Glutamatergic neuron (in vitro differentiated cells): Measurements from ENCODE around the gene ULK4. TPM values are rescaled to one million over a fixed set of nuclear protein-coding genes. Genes with fewer than 3 reads are reported as not detected.

Experiments used
- DNase-seq: peaks from one replicate; pipeline ENCODE4 v3.0.0; 2022
- H3K27ac Mint-ChIP-seq: one replicate; pipeline ENCODE4 v1.8.0; 2020; ENCODE audit warnings: mild to moderate bottlenecking, mixed read lengths, inconsistent platforms; ENCODE audit not compliant: unreplicated experiment
- H3K27me3 Mint-ChIP-seq: one replicate; pipeline ENCODE4 v1.8.0; 2020; ENCODE audit warnings: mild to moderate bottlenecking, moderate library complexity, mixed read lengths, inconsistent platforms; ENCODE audit not compliant: unreplicated experiment
- H3K36me3 Mint-ChIP-seq: one replicate; pipeline ENCODE4 v1.8.0; 2020; ENCODE audit warnings: mild to moderate bottlenecking, mixed read lengths, inconsistent platforms; ENCODE audit not compliant: unreplicated experiment
- H3K4me1 Mint-ChIP-seq: one replicate; pipeline ENCODE4 v1.8.0; 2020; ENCODE audit warnings: mild to moderate bottlenecking, low read depth, mixed read lengths, inconsistent platforms; ENCODE audit not compliant: unreplicated experiment
- H3K4me3 Mint-ChIP-seq: one replicate; pipeline ENCODE4 v1.8.0; 2020; ENCODE audit warnings: mild to moderate bottlenecking, mixed read lengths, inconsistent platforms; ENCODE audit not compliant: unreplicated experiment
- H3K9me3 Mint-ChIP-seq: one replicate; pipeline ENCODE4 v1.8.0; 2020; ENCODE audit warnings: mild to moderate bottlenecking, moderate library complexity, mixed read lengths, inconsistent platforms; ENCODE audit not compliant: unreplicated experiment
- total RNA-seq: library from RNA; stranded (reverse); fragmentation: NEBNext Ultra II Directional; extraction: Animal tissue kit (Norgen Biotek cat#: 25700); gene quantifications from one replicate; pipeline ENCODE4 v1.2.1, GENCODE V29; 2021; ENCODE audit not compliant: unreplicated experiment
- TF ChIP-seq, protein P1 (sequence below): fragments of 200-600 bp; sonication (generic); IDR thresholded peaks from one replicate; pipeline ENCODE4 v1.5.0; 2021; ENCODE audit not compliant: partially characterized antibody, unreplicated experiment

Gene ULK4
- total RNA-seq, 1 donor from 2014 or later = 9.7 TPM

DNA sequence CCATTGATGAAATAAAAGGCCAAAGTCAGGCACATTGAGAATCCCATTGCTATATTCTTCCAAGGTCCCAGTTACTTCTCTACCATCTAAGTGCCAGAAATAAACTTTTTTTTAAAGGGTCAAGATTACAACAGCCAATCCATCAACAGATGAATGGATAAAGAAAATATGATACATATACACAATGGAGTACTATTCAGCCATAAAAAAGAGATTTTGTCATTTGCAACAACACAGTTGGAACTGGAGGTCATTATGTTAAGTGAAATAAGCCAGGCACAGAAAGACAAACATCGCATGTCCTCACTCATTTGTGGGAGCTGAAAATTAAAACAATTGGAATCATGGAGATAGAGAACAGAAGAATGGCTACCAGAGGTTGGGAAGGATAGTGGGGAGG is 25.5 kb downstream of the ULK4 start:
- Mint-ChIP-seq H3K4me1 (no peaks in the 10 kb centered on the region), H3K27ac (no peak overlapping the region), H3K27me3 (no peaks in the 10 kb centered on the region), H3K9me3 (no peaks in the 10 kb centered on the region), H3K4me3 (no peak overlapping the region), H3K36me3 (no peaks in the 10 kb centered on the region)
- DNase-seq = no peak
- TF ChIP-seq, protein P1, sequence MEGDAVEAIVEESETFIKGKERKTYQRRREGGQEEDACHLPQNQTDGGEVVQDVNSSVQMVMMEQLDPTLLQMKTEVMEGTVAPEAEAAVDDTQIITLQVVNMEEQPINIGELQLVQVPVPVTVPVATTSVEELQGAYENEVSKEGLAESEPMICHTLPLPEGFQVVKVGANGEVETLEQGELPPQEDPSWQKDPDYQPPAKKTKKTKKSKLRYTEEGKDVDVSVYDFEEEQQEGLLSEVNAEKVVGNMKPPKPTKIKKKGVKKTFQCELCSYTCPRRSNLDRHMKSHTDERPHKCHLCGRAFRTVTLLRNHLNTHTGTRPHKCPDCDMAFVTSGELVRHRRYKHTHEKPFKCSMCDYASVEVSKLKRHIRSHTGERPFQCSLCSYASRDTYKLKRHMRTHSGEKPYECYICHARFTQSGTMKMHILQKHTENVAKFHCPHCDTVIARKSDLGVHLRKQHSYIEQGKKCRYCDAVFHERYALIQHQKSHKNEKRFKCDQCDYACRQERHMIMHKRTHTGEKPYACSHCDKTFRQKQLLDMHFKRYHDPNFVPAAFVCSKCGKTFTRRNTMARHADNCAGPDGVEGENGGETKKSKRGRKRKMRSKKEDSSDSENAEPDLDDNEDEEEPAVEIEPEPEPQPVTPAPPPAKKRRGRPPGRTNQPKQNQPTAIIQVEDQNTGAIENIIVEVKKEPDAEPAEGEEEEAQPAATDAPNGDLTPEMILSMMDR = no peak

DNA sequence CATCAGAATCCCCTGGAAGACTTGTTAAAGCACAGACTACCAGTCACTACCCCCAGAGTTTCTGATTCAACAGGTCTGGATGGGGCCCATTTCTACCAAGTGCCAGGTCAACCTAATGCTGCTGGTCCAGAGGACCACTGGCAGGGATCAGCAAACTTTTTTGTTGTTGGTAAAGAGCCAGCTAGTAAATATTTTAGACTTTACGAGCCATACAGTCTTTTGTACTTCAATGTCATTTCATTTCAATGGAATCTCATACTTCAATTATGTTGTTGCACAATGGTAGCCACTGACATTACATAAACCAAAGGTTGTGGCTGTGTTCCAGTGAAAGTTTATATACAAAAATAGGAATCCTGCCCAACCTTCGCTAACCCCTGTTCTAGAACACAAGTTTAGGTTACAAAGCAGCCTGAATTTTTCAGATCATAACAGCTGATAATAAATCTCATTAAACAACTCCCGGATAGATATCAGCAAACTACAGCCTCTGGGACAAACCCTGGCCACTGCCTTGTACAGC is 28.7 kb downstream of the ULK4 start:
- H3K36me3 Mint-ChIP-seq = peaks cover 19% of the 10 kb centered on the region
- H3K27me3 Mint-ChIP-seq = no peaks in the 10 kb centered on the region
- no peaks in the 10 kb centered on the region for H3K9me3 Mint-ChIP-seq
- H3K4me3 Mint-ChIP-seq = no peak overlapping the region
- H3K27ac Mint-ChIP-seq = no peak overlapping the region
- H3K4me1 Mint-ChIP-seq = no peaks in the 10 kb centered on the region
- TF ChIP-seq, protein P1 = no peak
- no peak for DNase-seq

DNA sequence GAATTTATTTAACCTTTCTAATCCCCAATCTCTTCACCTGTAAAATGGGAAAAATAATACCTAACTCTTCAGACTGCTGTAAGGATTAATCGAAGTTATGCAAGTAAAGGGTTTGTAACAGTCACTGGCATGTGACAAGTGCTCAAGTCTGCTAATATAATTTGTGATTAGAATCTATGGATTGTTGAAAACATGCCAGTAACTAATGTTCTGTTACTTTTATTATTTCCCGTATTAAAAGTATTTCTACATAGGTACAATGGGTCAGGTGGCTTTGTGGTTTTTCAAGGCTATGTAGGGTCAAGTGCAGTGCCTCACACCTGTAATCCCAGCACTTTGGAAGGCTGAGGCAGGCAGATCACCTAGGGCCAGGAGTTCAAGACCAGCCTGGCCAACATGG is 29.4 kb downstream of the ULK4 start:
- no peaks in the 10 kb centered on the region for H3K4me1 Mint-ChIP-seq
- H3K27ac Mint-ChIP-seq = no peak overlapping the region
- DNase-seq = no peak
- H3K4me3 Mint-ChIP-seq = no peak overlapping the region
- H3K27me3 Mint-ChIP-seq = no peaks in the 10 kb centered on the region
- TF ChIP-seq, protein P1 = no peak
- H3K36me3 Mint-ChIP-seq = peaks cover 22% of the 10 kb centered on the region
- H3K9me3 Mint-ChIP-seq = no peaks in the 10 kb centered on the region

GRCh38 chr3:41920406-41920965 is 41.4 kb downstream of the ULK4 start:
- no peaks in the 10 kb centered on the region for H3K4me1 Mint-ChIP-seq
- H3K9me3 Mint-ChIP-seq = no peaks in the 10 kb centered on the region
- H3K36me3 Mint-ChIP-seq = no peaks in the 10 kb centered on the region
- no peak for DNase-seq
- TF ChIP-seq, protein P1 = no peak
- H3K4me3 Mint-ChIP-seq = no peak overlapping the region
- H3K27me3 Mint-ChIP-seq = peaks cover 4% of the 10 kb centered on the region
- H3K27ac Mint-ChIP-seq = no peak overlapping the region

DNA sequence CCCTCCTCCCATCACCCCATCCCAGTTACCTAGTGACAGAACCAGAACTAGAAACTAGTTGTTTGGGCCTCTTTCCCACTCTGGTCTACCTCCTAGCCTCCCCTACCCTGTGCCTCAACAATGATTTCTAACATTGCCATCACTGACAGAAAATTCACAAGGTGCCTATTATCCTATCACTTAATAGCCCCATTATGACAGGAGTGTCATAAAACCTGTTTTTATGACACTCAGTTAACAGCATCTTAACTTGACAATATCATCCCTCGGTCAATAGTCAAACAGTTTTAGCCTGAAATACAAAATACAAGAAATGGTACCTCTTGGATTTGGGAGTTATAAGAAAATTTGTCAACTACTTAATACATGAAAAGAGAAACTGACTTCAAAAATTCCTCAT is 46.5 kb downstream of the ULK4 start:
- no peaks in the 10 kb centered on the region for H3K4me1 Mint-ChIP-seq
- DNase-seq = no peak
- TF ChIP-seq, protein P1 = no peak
- H3K27me3 Mint-ChIP-seq = no peaks in the 10 kb centered on the region
- H3K9me3 Mint-ChIP-seq = no peaks in the 10 kb centered on the region
- H3K27ac Mint-ChIP-seq = no peak overlapping the region
- no peaks in the 10 kb centered on the region for H3K36me3 Mint-ChIP-seq
- no peak overlapping the region for H3K4me3 Mint-ChIP-seq
